Measurements from ENCODE around the gene CFH.
"Not testable (repeated sequence)": the region's sequence is repeated elsewhere in the genome, so short reads cannot be mapped to it uniquely, and the experiment has no call there.

Gene CFH

GRCh38 chr1:196773713-196774112 lies 121.9 kb downstream of the CFH start:
- no peak for DNase-seq

GRCh38 chr1:196774175-196774574 lies 122.3 kb downstream of the CFH start:
- no peak for DNase-seq

GRCh38 chr1:196774603-196775002 lies 122.8 kb downstream of the CFH start, which contains the start of gene CFHR3:
TSS of gene CFHR3 (plus strand) at chr1:196774840. CDS start at chr1:196774887, 47 bp downstream.
- no peak for DNase-seq

- DNase-seq, result no peak
These were observed 125.8 kb downstream of the CFH start for GRCh38 chr1:196777603-196778002.

GRCh38 chr1:196779093-196779492 lies 127.2 kb downstream of the CFH start:
- DNase-seq, result no peak

- not testable (repeated sequence) for DNase-seq
These were observed 139.4 kb downstream of the CFH start for GRCh38 chr1:196791252-196791651.

- DNase-seq, result not testable (repeated sequence)
These were observed 142.3 kb downstream of the CFH start for GRCh38 chr1:196794103-196794502.

All from eye (tissue), 1 donor.